ENCODE measurements around the gene PLPP1.

The PLPP1 gene

DNA sequence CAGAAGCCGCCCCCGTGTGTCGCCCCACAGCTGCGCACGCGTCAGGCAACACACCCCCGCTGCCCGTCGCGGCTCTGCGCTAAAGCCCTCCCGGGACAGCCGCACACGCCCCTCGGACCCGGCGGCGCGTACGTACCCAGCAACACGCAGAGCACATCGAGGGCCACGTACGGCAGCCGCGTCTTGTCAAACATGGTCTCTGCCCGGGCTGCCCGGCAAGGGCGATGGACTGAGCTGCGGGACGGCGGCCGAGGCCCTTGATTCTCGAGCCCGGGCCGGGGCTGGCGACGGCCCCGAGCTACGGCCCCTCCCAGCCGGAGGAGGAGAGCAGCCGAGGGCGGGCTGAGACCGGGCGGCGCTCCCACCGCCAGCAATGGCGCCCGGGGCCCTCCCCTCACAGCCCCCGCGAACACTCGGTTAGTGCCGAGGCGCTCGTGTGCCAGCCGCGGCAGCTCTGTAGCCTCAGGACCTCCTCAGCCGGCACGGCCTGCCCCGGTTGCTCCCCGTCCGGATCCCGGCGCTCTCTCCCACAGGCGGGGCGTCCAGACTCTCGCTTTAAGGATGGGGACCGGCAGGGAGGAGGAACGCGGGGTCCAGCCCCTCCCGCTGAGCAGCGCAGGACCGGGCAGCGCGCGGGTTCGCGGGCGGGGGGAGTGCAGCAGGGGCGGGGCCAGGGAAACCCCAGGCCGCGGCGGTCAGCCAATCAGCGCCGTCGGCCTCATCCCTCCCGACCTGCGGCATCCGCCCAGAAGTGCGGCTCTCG, at the start of gene PLPP1:
PLPP1 (minus strand) TSS at position 529 of the 763 bp plus-strand sequence; CDS start at position 194, 335 bp downstream.
- peak; percentile 97 for DNase-seq (ENCODE audit: low spot score)

GRCh38 chr5:55583578-55583977, 48.8 kb upstream of the PLPP1 start:
- DNase-seq (ENCODE audit: low spot score), result no peak

DNA sequence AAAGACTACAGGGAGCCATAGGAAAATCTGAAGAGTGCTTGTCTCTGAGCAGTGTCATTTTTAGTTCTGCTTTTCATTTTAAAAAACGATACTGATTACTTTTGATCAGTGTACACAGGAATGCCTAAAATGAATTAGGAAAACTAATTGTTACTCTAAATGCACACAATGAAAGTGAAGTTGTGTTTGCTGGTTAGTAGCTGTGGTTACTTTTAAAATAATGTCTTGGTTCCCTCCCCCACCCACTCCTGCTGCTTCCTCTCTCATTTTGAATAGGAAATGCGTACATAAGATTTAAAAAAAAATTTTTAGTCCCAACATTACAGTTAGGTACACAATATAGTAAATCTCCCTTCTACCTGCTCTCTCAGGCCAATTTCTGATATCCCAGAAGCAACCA, 47.5 kb upstream of the PLPP1 start:
- no peak for DNase-seq (ENCODE audit: low spot score)

- no peak for DNase-seq (ENCODE audit: low spot score)
Observed at GRCh38 chr5:55580042-55580441, 45.3 kb upstream of the PLPP1 start.

DNA sequence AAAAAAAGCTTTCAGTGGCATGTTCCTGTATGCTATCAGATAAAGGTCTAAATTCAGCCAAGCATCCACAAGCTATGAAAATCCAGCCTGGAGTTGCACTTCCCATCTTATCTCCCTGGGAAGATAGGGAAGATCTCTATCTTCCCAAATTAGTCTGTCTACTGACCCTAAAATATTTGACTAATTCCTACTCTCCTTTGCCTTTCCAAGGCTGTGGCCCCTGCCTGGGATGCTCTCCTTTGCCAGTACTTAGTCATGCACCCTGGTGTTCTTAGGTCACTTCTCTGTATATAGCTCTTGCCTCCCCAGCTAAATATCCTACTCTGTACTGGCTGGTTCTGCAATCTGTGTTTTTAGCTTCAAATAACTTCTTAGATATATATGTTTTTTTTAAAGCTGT, 44.0 kb upstream of the PLPP1 start:
- no peak for DNase-seq (ENCODE audit: low spot score)

GRCh38 chr5:55577353-55578060, 42.7 kb upstream of the PLPP1 start:
- peak; percentile 72 for DNase-seq (ENCODE audit: low spot score)

- DNase-seq (ENCODE audit: low spot score), result no peak
Observed at GRCh38 chr5:55576661-55577060, 41.9 kb upstream of the PLPP1 start.

- no peak for DNase-seq (ENCODE audit: low spot score)
Observed at GRCh38 chr5:55575815-55576583, 41.2 kb upstream of the PLPP1 start.

- no peak for DNase-seq (ENCODE audit: low spot score)
Observed at GRCh38 chr5:55572600-55572999, 37.8 kb upstream of the PLPP1 start.

DNA sequence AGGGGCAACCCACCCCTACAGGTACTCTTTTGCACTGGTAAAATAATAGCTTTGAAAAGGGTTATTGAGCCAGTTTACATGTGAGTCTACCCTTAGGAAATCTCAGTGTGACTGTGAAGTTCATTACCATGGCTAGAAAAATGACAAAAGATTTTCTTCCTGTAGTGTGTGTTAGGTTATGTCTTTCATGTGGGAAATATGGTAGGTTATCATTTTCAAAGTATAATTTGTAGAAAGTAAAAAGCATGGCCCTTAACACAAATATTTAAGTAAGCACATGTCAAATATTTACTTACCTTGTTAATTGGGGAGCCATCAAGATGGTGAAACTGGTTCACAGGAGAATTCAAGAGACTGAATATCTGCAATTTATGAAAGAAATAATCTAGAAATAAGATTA, 37.3 kb upstream of the PLPP1 start:
- DNase-seq (ENCODE audit: low spot score), result no peak

- no peak for DNase-seq (ENCODE audit: low spot score)
Observed at GRCh38 chr5:55570570-55570969, 35.8 kb upstream of the PLPP1 start.

DNA sequence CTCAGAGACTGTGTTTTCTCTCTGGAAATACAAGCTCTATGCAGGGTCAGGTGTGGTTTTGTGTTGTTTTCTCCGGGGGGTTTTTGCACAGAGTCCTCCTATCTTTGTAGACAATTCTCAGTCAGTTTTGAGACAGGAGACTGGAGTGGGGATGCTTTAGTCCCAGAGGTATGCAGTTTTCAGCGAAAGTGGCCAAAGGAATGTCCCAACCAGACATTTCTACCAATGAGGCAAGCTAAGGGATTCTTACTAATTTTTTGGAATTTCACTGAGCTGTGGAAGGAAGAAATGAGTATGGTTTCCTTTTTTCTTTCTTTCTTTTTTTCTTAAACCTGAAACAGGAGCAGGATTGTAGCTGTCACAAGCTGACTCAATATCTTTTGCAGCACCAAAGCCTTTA, 35.3 kb upstream of the PLPP1 start:
- no peak for DNase-seq (ENCODE audit: low spot score)

DNA sequence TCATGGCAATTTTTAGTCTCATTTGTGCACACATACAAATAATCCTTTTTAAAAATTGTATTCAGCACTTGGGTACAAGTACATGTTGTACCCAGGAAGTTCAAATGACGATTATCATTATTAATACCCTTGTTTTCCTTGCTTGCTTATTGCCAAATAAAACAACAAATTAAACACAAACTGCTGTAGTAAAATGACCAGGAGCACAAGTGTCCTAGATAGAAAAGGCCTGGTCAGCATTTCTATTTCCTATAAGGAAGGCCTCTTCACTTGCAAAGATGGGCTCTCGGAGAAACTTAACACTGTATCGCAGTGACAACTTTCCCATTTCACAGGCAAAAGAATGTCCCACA, 34.7 kb upstream of the PLPP1 start:
- DNase-seq (ENCODE audit: low spot score), result no peak

- no peak for DNase-seq (ENCODE audit: low spot score)
Observed at GRCh38 chr5:55568654-55569512, 34.1 kb upstream of the PLPP1 start.

GRCh38 chr5:55564721-55565120, 30.0 kb upstream of the PLPP1 start:
- DNase-seq (ENCODE audit: low spot score), result no peak

DNA sequence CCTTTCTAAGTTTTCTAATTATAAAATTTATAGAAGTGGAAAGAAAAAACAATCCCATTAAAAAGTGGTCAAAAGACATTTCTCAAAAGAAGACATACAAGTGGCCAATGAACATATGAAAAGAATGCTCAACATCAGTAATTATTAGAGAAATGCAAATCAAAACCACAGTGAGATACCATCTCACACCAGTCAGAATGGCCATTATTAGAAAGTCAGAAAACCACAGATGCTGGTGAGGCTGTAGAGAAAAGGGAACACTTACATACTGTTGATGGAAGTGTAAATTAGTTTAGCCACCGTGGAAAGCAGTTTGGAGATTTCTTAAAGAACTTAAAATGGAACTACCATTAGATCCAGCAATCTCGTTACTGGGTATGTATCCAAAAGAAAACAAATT, 23.7 kb upstream of the PLPP1 start:
- DNase-seq (ENCODE audit: low spot score), result no peak

- no peak for DNase-seq (ENCODE audit: low spot score)
Observed at GRCh38 chr5:55557123-55557522, 22.4 kb upstream of the PLPP1 start.

- no peak for DNase-seq (ENCODE audit: low spot score)
Observed at GRCh38 chr5:55554585-55555202, 19.9 kb upstream of the PLPP1 start.

GRCh38 chr5:55551904-55552303, 17.1 kb upstream of the PLPP1 start:
- DNase-seq (ENCODE audit: low spot score), result no peak

GRCh38 chr5:55551358-55551757, 16.6 kb upstream of the PLPP1 start:
- no peak for DNase-seq (ENCODE audit: low spot score)

- no peak for DNase-seq (ENCODE audit: low spot score)
Observed at GRCh38 chr5:55547781-55548180, 13.0 kb upstream of the PLPP1 start.

GRCh38 chr5:55546947-55547346, 12.2 kb upstream of the PLPP1 start:
- DNase-seq (ENCODE audit: low spot score), result no peak
